ENCODE results near the gene DCUN1D2.
"Not testable (repeated sequence)": the region's sequence is repeated elsewhere in the genome, so short reads cannot be mapped to it uniquely, and the experiment has no call there.

Gene DCUN1D2

GRCh38 chr13:113443991-113444390, 46.5 kb downstream of the DCUN1D2 start:
- DNase-seq, result no peak

- DNase-seq, result no peak
These were observed 47.5 kb downstream of the DCUN1D2 start for GRCh38 chr13:113442985-113443362.

GRCh38 chr13:113442354-113442984, 48.0 kb downstream of the DCUN1D2 start:
- no peak for DNase-seq

- no peak for DNase-seq
These were observed 48.9 kb downstream of the DCUN1D2 start for GRCh38 chr13:113441661-113442060.

GRCh38 chr13:113437408-113438010, 53.0 kb downstream of the DCUN1D2 start:
- DNase-seq, result no peak

- DNase-seq, result not testable (repeated sequence)
These were observed 53.6 kb downstream of the DCUN1D2 start for GRCh38 chr13:113436866-113437265.

- not testable (repeated sequence) for DNase-seq
These were observed 54.6 kb downstream of the DCUN1D2 start for GRCh38 chr13:113435907-113436306.

GRCh38 chr13:113433391-113433916, 57.1 kb downstream of the DCUN1D2 start:
- no peak for DNase-seq

GRCh38 chr13:113432506-113433270, 57.8 kb downstream of the DCUN1D2 start:
- no peak for DNase-seq

- no peak for DNase-seq
These were observed 59.3 kb downstream of the DCUN1D2 start for GRCh38 chr13:113431171-113431570.

GRCh38 chr13:113430378-113431110, 60.0 kb downstream of the DCUN1D2 start:
- no peak for DNase-seq

- no peak for DNase-seq
These were observed 60.9 kb downstream of the DCUN1D2 start for GRCh38 chr13:113429608-113429985.

- no peak for DNase-seq
These were observed 61.5 kb downstream of the DCUN1D2 start for GRCh38 chr13:113428871-113429607.

- no peak for DNase-seq
These were observed 62.0 kb downstream of the DCUN1D2 start for GRCh38 chr13:113428469-113428865.

- DNase-seq, result no peak
These were observed 62.7 kb downstream of the DCUN1D2 start for GRCh38 chr13:113427562-113428468.

GRCh38 chr13:113426591-113426986, 63.9 kb downstream of the DCUN1D2 start:
- no peak for DNase-seq

- no peak for DNase-seq
These were observed 64.4 kb downstream of the DCUN1D2 start for GRCh38 chr13:113425941-113426590.

- no peak for DNase-seq
These were observed 66.9 kb downstream of the DCUN1D2 start for GRCh38 chr13:113423520-113424163.

- no peak for DNase-seq
These were observed 67.5 kb downstream of the DCUN1D2 start for GRCh38 chr13:113422807-113423519.
